Adrenal gland (tissue), 12 donors: Measurements from ENCODE around the gene DIAPH1. TPM values are rescaled to one million over a fixed set of nuclear protein-coding genes. Genes with fewer than 3 reads are reported as not detected.

Experiments
- DNase-seq, 7 donors: peaks; one replicate each; pipeline ENCODE4 v3.0.0-alpha.2; 2019 to 2020
- H3K27ac ChIP-seq, 5 donors: fragments of 200-600 bp; sonication (generic) in 4 of 5; 1 replicate in 3 of 5; 2 replicates in 2 of 5; pipeline versions ENCODE4 v1.5.1 to v1.8.0; 2016 to 2020; ENCODE audit warnings: mild to moderate bottlenecking in 1 of 5
- H3K27me3 ChIP-seq: fragments of 200-600 bp; 2 replicates; pipeline ENCODE4 v1.8.0; 2021
- H3K36me3 ChIP-seq, 2 donors: fragments of 200-600 bp; replicated peaks in 1 of 2; 1 replicate in 1 of 2; 2 replicates in 1 of 2; pipeline versions ENCODE4 v1.5.1 to v1.8.0; 2018 to 2022
- H3K4me1 ChIP-seq, 2 donors: fragments of 200-600 bp; replicated peaks in 1 of 2; 1 replicate in 1 of 2; 2 replicates in 1 of 2; pipeline versions ENCODE4 v1.5.1 to v1.8.0; 2018 to 2021
- H3K4me3 ChIP-seq, 4 donors: fragments of 200-600 bp; sonication (generic) in 3 of 4; one replicate each; pipeline ENCODE4 v1.5.1; 2016 to 2018
- H3K9me3 ChIP-seq, 3 donors: fragments of 200-600 bp; sonication (generic) in 1 of 3; replicated peaks in 1 of 3; 1 replicate in 2 of 3; 2 replicates in 1 of 3; pipeline versions ENCODE4 v1.5.1 to v1.8.0; 2016 to 2021
- CTCF ChIP-seq, 6 experiments: fragments of 450-650 bp in 4 of 6; fragments of 200-600 bp in 2 of 6; sonication (generic) in 1 of 6; IDR thresholded peaks; 1 replicate in 5 of 6; 2 replicates in 1 of 6; pipeline versions ENCODE4 v1.5.1 to v1.8.0; 2016 to 2021; ENCODE audit warnings: antibody characterized with exemption in 6 of 6, mild to moderate bottlenecking in 2 of 6, moderate library complexity in 1 of 6
- POLR2A ChIP-seq, 2 donors: fragments of 450-650 bp; IDR thresholded peaks; one replicate each; pipeline ENCODE4 v1.6.1; 2017; ENCODE audit warnings: antibody characterized with exemption in 2 of 2, mild to moderate bottlenecking in 2 of 2, moderate library complexity in 1 of 2
- WGBS, 4 donors: extraction: QIAGEN DNeasy Blood & Tissue Kit in 2 of 4; methylation state at CpG; one replicate each; pipeline versions ENCODE4 v1.1.5 to v1.1.7; 2013 to 2017; 5-methylcytosine and 5-hydroxymethylcytosine counted together
- intact Hi-C, 2 donors: fragments of 100-400 bp; cut with DNase I; formaldehyde crosslinking; loops; one replicate each; pipeline versions ENCODE4 v1.14.1 to v1.15.0; 2022 to 2023
- polyA plus RNA-seq, 3 donors: library from polyadenylated mRNA; stranded (reverse); fragments of 200-250 nt in 2 of 3; fragments of 350-450 nt in 1 of 3; fragmentation: Illumina TruSeq in 1 of 3; extraction: RNeasy Lipid Tissue Mini Kit (QIAGEN cat#74804) in 1 of 3; gene quantifications; one replicate each; pipeline ENCODE4 v1.2.3, GENCODE V29; 2013 to 2014
- total RNA-seq, 9 donors: library from RNA; depleted of rRNA in 4 of 9; stranded (reverse); fragments of >200 nt in 4 of 9; fragments of 120-200 nt in 1 of 9; fragmentation: NEBNext Ultra II Directional in 1 of 9; extraction: Animal tissue kit (Norgen Biotek cat#: 25700) in 1 of 9; gene quantifications; one replicate each; pipeline versions ENCODE4 v1.1.0 to v1.2.4, GENCODE V29; 2013 to 2023
- donor health status: healthy with polysubstance abuse.
- donor health status: Bipolar disorder and iron deficiency.
- donor health status: DM: yes; HTN: yes; CAD: no.
- donor health status: DM: no; HTN: no; CAD: no.
- donor health status: DM: no; HTN: no; CAD: no.
- donor health status: DM: yes; HTN: yes; CAD: no.

Gene DIAPH1
- total and polyA plus RNA-seq, 12 donors, result 17.8 to 91.2 (median 48.8) TPM

GRCh38 chr5:141567513-141568117 lies 51.2 kb downstream of the DIAPH1 start:
- DNase-seq, result no peak
- WGBS, 4 donors, result 29 to 46% (median 37%) methylated on average over 2 of the region's 2 CpGs
- intact Hi-C loops, result loop anchor here in 1 of 2 donors (10.0 kb wide), 1 partner anchor 153 kb away; the partner anchor contains the start of genes PCDHGA10 and PCDHGB7
- H3K4me3 ChIP-seq, result no peak overlapping the region
- no peak overlapping the region for H3K27ac ChIP-seq
- H3K9me3 ChIP-seq, result no peaks in the 10 kb centered on the region
- peaks cover 0 to 19% of the 10 kb centered on the region in 2 donors for H3K36me3 ChIP-seq
- peaks cover 0 to 9% of the 10 kb centered on the region in 2 donors for H3K4me1 ChIP-seq
- TF ChIP-seq POLR2A (IDR thresholded peaks at IDR 0.05) (no peak), CTCF (IDR thresholded peaks at IDR 0.05) (peak; percentile 56 to 93 (median 68))
- H3K27me3 ChIP-seq, result no peaks in the 10 kb centered on the region

- intact Hi-C loops, result loop anchor here in 1 of 2 donors (10.0 kb wide), 1 partner anchor 151 kb away; the partner anchor contains the start of genes PCDHGA10 and PCDHGB7
- Histone ChIP-seq H3K9me3 (no peaks in the 10 kb centered on the region), H3K4me1 (peaks cover 0 to 19% of the 10 kb centered on the region in 2 donors), H3K36me3 (peaks cover 0 to 3% of the 10 kb centered on the region in 2 donors), H3K4me3 (no peak overlapping the region), H3K27ac (no peak overlapping the region), H3K27me3 (no peaks in the 10 kb centered on the region)
- 90 to 92% (median 92%) methylated on average over 8 of the region's 8 CpGs for WGBS, 4 donors
- DNase-seq, result no peak
- TF ChIP-seq POLR2A (IDR thresholded peaks at IDR 0.05), result no peak
- no peak for TF ChIP-seq CTCF (IDR thresholded peaks at IDR 0.05)
Observed at GRCh38 chr5:141565826-141566570, 52.8 kb downstream of the DIAPH1 start.

GRCh38 chr5:141564216-141564692 lies 54.5 kb downstream of the DIAPH1 start:
- Histone ChIP-seq H3K27ac (peak overlapping the region in 4 of 5 donors; percentile 21 to 65 (median 42)), H3K9me3 (no peaks in the 10 kb centered on the region), H3K4me3 (no peak overlapping the region), H3K36me3 (no peaks in the 10 kb centered on the region), H3K27me3 (no peaks in the 10 kb centered on the region), H3K4me1 (peaks cover 0 to 32% of the 10 kb centered on the region in 2 donors)
- 21 to 29% (median 26%) methylated on average over 5 of the region's 5 CpGs for WGBS, 4 donors
- peak; percentile 59 to 90 (median 81) for DNase-seq
- intact Hi-C loops, result loop anchor here (5.0 to 10.0 kb wide), 2 partner anchors 149 to 152 kb away; partner anchors contain the start of genes PCDHGA10 (in 2 of the 2) and PCDHGB7 (in 1 of the 2)
- TF ChIP-seq CTCF (IDR thresholded peaks at IDR 0.05), result peak; percentile 96 to 100 (median 98)
- no peak for TF ChIP-seq POLR2A (IDR thresholded peaks at IDR 0.05)
